Muscle of arm (tissue), 12 donors: ENCODE results near the gene CALM3. TPM values are rescaled to one million over a fixed set of nuclear protein-coding genes. Genes with fewer than 3 reads are reported as not detected.
"Not testable (repeated sequence)": the region's sequence is repeated elsewhere in the genome, so short reads cannot be mapped to it uniquely, and the experiment has no call there.

Source experiments
- DNase-seq: peaks from one replicate; pipeline ENCODE4 v3.0.0-alpha.2; 2013
- polyA plus RNA-seq, 12 donors: library from polyadenylated mRNA; unstranded; fragments of 120-200 nt; gene quantifications; one replicate each; pipeline ENCODE4 v1.2.1, GENCODE V29; 2013; ENCODE audit not compliant: insufficient read length in 12 of 12

Gene CALM3
- polyA plus RNA-seq, 12 donors: 165 to 381 (median 230) TPM

DNA sequence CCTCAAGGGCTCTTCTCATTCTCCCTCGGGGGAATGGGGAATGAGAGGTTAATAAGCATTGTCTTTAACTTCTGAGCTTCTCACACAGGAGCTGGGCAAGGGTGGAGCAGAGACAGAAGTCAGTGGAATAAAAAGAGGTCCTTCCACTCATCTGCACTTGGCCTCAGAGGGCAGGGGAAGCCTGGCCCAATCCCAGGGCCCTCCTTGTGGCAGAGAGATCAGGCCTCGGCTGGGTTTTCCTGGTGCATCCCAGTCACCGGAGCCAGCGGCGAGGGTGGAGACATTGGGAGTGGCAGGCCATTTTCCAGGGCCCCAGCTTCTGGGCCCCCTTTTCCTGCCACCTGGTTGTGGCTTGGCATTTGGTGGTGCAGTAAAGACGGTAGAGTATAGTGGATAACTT is 10.6 kb downstream of the CALM3 start:
- no peak for DNase-seq

- no peak for DNase-seq
Measured at GRCh38 chr19:46613525-46613924, 12.4 kb downstream of the CALM3 start.

DNA sequence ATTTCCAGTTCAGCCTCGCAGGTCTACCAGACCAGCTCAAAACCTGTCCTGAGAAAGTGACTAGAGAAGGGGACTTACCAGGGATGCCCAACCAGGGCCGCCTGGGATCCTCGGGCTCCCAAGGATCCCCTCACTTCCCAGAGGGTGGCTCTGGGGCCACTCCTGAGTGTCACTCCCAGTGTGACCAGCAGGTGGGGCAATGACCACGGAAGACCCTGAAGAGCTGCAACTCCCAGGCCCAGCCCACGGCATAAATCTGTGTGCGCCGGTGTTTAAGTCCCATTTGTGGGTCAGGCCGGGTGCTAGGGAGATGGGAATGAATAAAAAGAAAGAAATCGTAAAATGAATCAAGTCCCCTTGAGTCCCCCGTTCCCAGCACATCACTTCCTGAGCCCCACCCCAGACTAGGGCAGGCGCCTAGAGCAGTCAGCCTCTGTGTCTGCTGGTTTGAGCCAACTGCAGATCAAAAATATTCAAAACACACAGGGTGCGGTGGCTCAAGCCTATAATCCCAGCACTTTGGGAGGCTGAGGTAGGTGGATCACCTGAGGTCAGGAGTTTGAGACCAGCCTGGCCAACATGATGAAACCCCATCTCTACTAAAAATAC is 13.1 kb downstream of the CALM3 start:
- DNase-seq: peak; percentile 85

DNA sequence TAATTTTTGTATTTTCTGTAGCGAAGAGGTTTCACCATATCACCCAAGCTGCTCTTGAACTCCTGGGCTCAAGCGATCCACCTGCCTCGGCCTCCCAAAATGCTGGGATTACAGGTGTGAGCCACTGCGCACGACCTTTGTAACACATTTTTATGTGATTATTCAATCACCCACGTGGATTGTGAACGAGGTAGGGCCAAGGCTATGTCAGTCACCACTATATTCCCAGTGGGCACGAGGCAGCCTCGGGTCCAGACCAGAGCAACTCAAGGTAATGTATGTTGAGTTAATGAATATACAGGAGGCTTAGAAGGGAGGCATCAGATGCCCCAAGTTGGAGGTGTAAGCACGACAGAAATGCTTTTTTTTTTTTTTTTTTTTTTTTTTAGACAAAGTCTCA is 14.8 kb downstream of the CALM3 start:
- DNase-seq: no peak

- DNase-seq: no peak
Measured at GRCh38 chr19:46616631-46617322, 15.6 kb downstream of the CALM3 start.

- no peak for DNase-seq
Measured at GRCh38 chr19:46617601-46618000, 16.5 kb downstream of the CALM3 start.

DNA sequence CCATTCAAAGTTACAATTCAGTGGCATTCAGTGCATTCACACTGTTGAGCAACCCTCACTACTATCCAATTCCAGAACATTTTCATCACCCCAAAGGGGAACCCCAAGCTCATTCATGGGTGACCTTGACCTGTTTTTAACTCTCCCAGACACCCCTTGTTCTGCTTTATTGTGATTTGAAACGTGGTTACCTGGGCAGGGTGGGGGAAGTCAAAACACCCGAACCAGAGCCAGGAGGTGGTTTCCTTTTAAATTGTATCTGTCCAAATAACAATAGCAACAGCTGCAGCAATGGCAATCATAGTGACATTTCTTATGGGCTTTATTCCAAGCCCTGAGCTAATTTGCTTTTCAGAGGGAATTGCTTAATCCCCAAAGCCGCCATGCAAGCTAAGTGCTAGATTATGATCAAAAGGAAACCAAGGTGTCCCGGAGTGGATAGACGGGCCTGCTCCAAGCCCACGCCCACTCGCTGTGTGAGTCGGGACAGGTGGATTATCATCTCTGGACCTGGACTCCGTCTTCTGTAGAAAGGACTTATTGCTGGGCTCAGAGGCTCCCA is 17.6 kb downstream of the CALM3 start:
- DNase-seq: no peak

DNA sequence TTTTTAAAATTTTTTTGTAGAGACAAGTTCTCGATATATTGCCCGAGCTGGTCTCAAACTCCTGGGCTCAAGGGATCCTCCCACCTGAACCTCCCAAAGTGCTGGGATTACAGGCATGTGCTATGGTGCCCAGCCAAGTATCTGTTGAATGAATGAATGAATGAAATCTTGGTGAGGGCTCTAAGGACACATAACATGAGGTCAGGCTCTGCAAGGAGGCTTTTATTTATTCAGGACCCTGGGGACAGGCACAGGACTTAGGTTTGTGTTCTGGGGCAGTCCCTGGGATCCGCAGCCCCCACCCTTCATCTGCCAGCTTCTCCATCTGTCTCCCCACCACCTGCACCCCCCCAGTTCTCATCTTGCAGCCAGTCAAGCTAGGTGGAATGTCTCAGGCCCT is 19.1 kb downstream of the CALM3 start:
- DNase-seq: no peak

- DNase-seq: no peak
Measured at GRCh38 chr19:46620716-46621115, 19.6 kb downstream of the CALM3 start.

DNA sequence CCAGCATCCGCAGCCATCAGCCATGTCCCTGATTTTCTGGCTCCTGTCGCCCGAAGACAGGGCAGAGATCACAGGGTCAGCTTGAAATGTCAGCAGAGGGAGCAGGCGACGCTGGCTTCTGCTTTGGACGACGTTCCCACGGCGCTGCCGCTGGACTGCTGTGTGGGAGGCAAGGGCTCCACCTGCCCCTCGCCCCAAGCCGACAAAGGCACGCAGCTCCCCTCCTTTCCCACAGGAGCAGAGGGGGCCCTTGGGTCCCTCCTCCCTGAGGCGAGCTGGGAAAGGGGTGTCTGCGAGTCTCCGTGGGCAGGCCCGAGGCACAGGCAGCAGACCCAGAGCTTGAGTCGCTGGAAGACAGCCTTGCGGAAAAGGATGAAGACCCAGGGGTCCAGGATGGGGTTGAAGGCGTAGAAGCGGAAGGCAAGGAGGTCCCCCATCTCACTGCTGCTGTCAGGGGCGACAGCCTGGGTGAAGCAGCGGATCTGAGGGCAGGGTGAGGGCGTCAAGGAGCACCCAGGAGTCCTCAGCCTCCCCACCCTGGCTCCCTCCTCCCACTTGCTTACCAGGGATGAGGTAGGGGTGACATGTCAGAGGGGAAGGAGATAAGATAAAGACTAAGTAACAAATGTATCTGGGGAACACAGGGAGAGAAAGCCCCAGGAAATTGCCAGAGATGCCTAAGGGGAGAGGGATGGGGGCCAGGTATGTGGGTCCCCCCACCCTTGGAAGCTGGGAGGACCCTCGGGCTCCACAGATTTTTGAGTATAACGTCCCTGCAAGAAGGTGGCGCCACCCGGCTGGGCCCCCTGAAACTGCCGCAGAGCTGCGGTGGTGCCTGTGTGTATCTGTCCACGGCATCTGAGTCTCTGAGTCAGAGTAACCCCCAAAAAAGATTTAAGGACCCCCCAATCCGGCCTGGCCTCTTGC is 20.3 kb downstream of the CALM3 start:
- DNase-seq: no peak

- DNase-seq: no peak
Measured at GRCh38 chr19:46622118-46622446, 21.0 kb downstream of the CALM3 start.

DNA sequence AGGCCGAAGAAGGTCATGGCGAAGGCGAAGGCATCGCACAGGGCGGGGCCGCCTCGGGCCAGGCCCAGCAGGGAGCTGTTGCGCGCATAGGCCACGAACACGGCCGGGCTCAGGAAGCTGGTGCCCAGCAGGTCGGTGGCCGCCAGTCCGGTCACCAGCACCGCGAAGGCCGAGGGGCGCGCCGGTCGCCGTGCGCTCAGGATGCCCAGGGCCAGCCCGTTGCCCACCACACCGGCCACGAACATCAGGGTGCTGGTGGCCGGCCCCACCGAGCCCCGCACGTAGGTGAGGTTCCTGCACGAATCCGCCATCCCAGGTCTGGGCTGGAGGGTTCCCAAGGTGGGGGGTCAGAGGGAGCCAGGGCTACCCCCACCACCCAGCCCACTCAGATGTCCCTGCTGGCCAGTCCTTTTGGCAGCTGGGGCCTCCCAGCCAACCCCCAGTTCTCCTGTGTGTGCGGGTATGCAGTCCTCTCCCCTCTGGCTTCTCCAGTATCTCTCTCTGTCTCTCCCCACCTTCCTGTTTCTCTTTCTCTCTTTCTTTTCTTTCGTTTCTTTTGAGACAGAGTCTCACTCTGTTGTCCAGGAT is 22.9 kb downstream of the CALM3 start:
- DNase-seq: no peak

DNA sequence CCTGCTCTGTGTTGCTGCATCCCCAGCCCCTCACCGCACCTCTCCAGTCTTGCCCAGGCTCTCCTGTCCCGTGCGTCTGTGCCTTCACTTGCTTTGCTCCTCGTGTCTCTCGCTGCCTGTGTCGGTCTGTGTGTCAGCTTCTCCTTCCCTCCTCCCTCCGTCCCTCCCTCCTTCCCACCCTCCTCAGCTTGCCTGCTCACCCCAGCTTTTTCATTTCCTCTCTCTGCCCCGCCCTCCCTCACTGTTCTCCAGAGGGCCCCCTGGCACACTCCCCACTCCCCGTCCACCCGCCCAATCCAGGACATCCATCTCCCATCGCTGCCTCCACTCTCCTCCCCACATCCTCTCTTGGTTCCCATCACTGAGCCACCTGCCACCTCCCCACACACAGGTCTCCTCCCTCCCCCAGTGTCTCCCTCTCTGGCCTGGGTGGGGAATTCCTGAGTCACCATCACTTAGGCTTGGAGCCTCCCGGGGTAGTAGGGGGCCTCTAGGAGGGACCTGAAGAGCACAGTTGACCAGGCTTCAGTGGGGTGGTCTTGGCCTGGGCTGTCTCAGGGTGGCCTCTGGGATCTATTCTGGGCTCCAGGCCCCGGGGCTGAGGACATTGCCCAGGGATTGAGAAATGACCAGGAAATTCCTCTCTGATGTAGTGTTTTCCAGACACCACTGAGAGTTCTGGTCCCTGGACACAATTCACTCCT is 24.0 kb downstream of the CALM3 start, which contains the start of gene PTGIR:
Gene PTGIR, minus strand, starts transcription at position 132 of the 704 bp plus-strand sequence. CDS start 864 bp downstream, outside the sequence.
- peak; percentile 78 for DNase-seq

GRCh38 chr19:46625731-46626130 is 24.6 kb downstream of the CALM3 start:
- no peak for DNase-seq

DNA sequence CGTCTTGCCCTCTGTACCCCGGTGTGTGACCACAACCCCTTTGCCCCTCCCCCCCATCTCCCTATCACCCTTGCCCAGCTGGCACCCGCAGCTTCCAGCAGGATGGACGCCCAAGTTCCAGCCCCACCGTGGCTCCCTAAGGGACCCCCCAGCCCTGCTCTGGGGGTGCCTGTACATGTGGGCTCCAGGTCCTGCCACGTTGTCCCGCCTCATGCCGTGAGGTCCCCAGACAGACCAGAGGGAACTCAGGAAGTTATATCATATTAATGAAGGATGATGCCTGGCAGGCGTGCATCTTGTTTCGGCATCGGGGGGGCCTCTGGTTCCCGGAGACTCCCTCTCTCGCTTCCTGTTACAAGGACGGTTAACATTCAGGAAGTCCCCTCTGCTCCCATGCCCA is 25.3 kb downstream of the CALM3 start:
- no peak for DNase-seq

- DNase-seq: not testable (repeated sequence)
Measured at GRCh38 chr19:46628970-46629369, 27.8 kb downstream of the CALM3 start.

- DNase-seq: no peak
Measured at GRCh38 chr19:46629546-46630025, 28.5 kb downstream of the CALM3 start.

- no peak for DNase-seq
Measured at GRCh38 chr19:46630586-46631205, 29.6 kb downstream of the CALM3 start.

- DNase-seq: no peak
Measured at GRCh38 chr19:46631481-46631880, 30.4 kb downstream of the CALM3 start.

- DNase-seq: no peak
Measured at GRCh38 chr19:46633130-46633529, 32.0 kb downstream of the CALM3 start.
